Neural crest cell (in vitro differentiated cells): Measurements from ENCODE around the gene USP21. TPM values are rescaled to one million over a fixed set of nuclear protein-coding genes. Genes with fewer than 3 reads are reported as not detected.

Source experiments
- DNase-seq: peaks from one replicate; pipeline ENCODE4 v3.0.0; 2021; ENCODE audit warnings: low read depth, mixed read lengths, low spot score
- H3K27ac Mint-ChIP-seq: one replicate; pipeline ENCODE4 v1.8.0; 2021; ENCODE audit warnings: mild to moderate bottlenecking, mixed read lengths; ENCODE audit not compliant: unreplicated experiment
- H3K27me3 Mint-ChIP-seq: 2 replicates; pipeline ENCODE4 v1.8.0; 2021; ENCODE audit warnings: low read depth, mild to moderate bottlenecking, mixed read lengths
- H3K36me3 Mint-ChIP-seq: 2 replicates; pipeline ENCODE4 v1.8.0; 2021; ENCODE audit warnings: low read depth, mild to moderate bottlenecking, mixed read lengths
- H3K4me1 Mint-ChIP-seq: 2 replicates; pipeline ENCODE4 v1.8.0; 2021; ENCODE audit warnings: mixed read lengths
- H3K4me3 Mint-ChIP-seq: one replicate; pipeline ENCODE4 v1.8.0; 2021; ENCODE audit warnings: mild to moderate bottlenecking, mixed read lengths
- H3K9me3 Mint-ChIP-seq: 2 replicates; pipeline ENCODE4 v1.8.0; 2021; ENCODE audit warnings: mixed read lengths
- CTCF ChIP-seq: fragments of 200-600 bp; sonication (generic); conservative IDR thresholded peaks from 2 replicates; pipeline ENCODE4 v1.5.0; 2021; ENCODE audit warnings: antibody characterized with exemption, mild to moderate bottlenecking
- total RNA-seq: library from RNA; stranded (reverse); gene quantifications from 2 replicates; pipeline ENCODE4 v1.2.1, GENCODE V29; 2021

USP21 gene
- total RNA-seq, 1 donor from 2014 or later: 45.2 TPM

- Mint-ChIP-seq H3K4me1 (peaks cover 36% of the 10 kb centered on the region), H3K36me3 (peaks cover 5% of the 10 kb centered on the region), H3K4me3 (peak overlapping the region; percentile 91), H3K27me3 (no peaks in the 10 kb centered on the region), H3K9me3 (no peaks in the 10 kb centered on the region), H3K27ac (peak overlapping the region; percentile 90)
- DNase-seq: peak; percentile 16
- peak; percentile 12 for TF ChIP-seq CTCF
These were observed 7.6 kb downstream of the USP21 start for GRCh38 chr1:161166669-161167548.

- Mint-ChIP-seq H3K4me1 (peaks cover 29% of the 10 kb centered on the region), H3K4me3 (peak overlapping the region; percentile 91), H3K27ac (no peak overlapping the region), H3K27me3 (no peaks in the 10 kb centered on the region), H3K9me3 (no peaks in the 10 kb centered on the region), H3K36me3 (peaks cover 3% of the 10 kb centered on the region)
- DNase-seq: no peak
- no peak for TF ChIP-seq CTCF
These were observed 9.6 kb downstream of the USP21 start for GRCh38 chr1:161168906-161169305.

- Mint-ChIP-seq H3K27me3 (no peaks in the 10 kb centered on the region), H3K9me3 (no peaks in the 10 kb centered on the region), H3K27ac (no peak overlapping the region), H3K36me3 (peaks cover 3% of the 10 kb centered on the region), H3K4me1 (peaks cover 25% of the 10 kb centered on the region), H3K4me3 (peak overlapping the region; percentile 76)
- no peak for TF ChIP-seq CTCF
- no peak for DNase-seq
These were observed 11.9 kb downstream of the USP21 start for GRCh38 chr1:161171191-161171590.

GRCh38 chr1:161171696-161172095 is 12.4 kb downstream of the USP21 start:
- H3K4me1 Mint-ChIP-seq: peaks cover 25% of the 10 kb centered on the region
- H3K9me3 Mint-ChIP-seq: no peaks in the 10 kb centered on the region
- no peak for TF ChIP-seq CTCF
- peak overlapping the region; percentile 67 for H3K27ac Mint-ChIP-seq
- peaks cover 3% of the 10 kb centered on the region for H3K36me3 Mint-ChIP-seq
- no peak for DNase-seq
- peak overlapping the region; percentile 76 for H3K4me3 Mint-ChIP-seq
- H3K27me3 Mint-ChIP-seq: no peaks in the 10 kb centered on the region

- Mint-ChIP-seq H3K36me3 (peaks cover 3% of the 10 kb centered on the region), H3K27me3 (no peaks in the 10 kb centered on the region), H3K9me3 (no peaks in the 10 kb centered on the region), H3K27ac (peak overlapping the region; percentile 12), H3K4me3 (peak overlapping the region; percentile 72), H3K4me1 (peaks cover 24% of the 10 kb centered on the region)
- DNase-seq: no peak
- TF ChIP-seq CTCF: no peak
These were observed 13.0 kb downstream of the USP21 start for GRCh38 chr1:161172349-161172748.
